RKO (cell line): ENCODE measurements around the gene AP1G2.
"Not testable (repeated sequence)": the region's sequence is repeated elsewhere in the genome, so short reads cannot be mapped to it uniquely, and the experiment has no call there.

ENCODE experiments used
- DNase-seq: peaks from one replicate; pipeline ENCODE4 v3.0.0-alpha.2; 2016; ENCODE audit warnings: low spot score

AP1G2 gene

DNA sequence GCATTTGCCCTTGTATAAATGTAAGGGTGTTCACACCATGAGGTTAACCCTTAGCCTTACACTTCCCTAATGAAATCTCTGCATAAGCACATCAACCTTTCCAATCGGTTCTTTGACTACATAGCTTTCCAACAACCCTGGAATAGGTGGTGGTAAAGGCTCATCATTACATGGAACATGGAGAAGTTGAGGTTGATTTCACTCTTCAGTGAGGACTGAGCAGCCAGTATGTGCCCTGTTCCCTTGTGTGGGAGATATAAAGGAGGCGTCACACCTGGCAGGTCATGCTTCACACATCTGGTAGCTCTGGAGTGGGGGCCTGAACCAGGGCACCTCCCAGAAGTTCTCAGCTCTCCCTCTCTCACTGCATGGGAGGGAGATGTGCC is 32.7 kb upstream of the AP1G2 start:
- no peak for DNase-seq

DNA sequence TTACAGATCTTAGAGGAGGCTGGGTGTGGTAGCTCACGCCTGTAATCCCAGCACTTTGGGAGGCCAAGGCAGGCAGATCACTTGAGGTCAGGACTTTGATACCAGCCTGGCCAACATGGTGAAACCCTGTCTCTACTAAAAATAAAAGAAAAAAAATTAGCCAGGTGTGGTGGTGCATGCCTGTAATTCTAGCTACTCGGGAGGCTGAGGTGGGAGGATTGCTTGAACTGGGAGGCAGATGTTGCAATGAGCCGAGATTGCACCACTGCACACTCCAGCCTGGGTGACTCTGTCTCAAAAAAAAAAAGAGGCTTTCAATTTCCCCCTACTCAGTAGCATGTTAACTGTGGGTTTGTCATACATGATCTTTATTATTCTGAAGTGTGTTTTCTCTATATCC is 26.6 kb upstream of the AP1G2 start:
- not testable (repeated sequence) for DNase-seq

- no peak for DNase-seq
Observed at GRCh38 chr14:23590198-23590597, 22.6 kb upstream of the AP1G2 start.

- DNase-seq = no peak
Observed at GRCh38 chr14:23589606-23590005, 22.0 kb upstream of the AP1G2 start.

DNA sequence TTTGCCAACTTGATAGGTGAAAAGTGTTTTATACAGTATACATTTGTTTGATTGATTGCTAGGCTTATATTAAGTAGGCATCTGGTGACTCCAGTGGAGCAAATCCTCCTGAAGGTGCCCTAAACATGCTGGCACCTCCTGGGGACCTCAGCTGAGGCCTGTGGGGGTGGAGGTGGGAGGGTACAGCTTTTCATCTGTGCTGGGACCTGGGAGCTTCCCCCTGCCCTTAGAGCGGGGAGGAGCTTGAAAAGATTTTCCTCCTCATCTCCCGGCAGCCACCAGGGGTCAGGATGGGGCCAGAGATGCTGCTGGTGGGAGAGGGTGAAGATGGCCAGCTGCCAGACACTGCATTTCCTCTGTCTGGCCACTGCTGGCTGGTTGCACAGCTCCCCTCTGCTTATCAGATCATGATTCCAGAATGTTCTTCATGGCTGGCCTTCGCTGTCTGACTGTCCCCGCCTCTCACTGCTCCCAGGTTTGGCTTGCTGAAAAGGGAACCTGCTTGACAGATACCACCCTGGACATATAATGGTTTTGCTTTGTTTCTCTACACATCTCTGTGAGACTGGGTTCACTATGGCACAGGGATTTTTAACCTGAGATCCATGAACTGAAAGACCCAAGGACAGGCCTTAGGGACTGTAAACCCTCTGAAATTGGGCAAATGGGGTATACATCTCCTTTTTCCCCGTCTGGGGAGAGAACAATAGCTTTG is 21.4 kb upstream of the AP1G2 start:
- DNase-seq = peak; percentile 89

DNA sequence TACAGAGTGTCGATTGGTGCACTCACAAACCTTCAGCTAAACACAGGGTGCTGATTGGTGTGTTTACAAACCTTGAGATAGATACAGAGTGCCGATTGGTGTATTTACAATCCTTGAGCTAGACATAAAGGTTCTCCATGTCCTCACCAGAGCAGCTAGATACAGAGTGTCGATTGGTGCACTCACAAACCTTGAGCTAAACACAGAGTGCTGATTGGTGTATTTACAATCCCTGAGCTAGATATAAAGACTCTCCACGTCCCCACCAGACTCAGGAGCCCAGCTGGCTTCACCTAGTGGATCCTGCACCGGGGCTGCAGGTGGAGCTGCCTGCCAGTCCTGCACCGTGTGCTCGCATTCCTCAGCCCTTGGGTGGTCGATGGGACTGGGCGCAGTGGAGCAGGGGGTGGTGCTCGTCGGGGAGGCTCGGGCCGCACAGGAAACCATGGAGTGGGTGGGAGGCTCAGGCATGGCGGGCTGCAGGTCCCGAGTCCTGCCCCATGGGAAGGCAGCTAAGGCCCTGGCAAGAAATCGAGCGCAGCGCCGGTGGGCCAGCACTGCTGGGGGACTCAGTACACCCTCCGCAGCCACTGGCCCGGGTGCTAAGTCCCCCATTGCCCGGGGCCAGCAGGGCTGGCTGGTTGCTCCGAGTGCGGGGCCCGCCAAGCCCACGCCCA is 17.1 kb upstream of the AP1G2 start:
- DNase-seq = not testable (repeated sequence)

DNA sequence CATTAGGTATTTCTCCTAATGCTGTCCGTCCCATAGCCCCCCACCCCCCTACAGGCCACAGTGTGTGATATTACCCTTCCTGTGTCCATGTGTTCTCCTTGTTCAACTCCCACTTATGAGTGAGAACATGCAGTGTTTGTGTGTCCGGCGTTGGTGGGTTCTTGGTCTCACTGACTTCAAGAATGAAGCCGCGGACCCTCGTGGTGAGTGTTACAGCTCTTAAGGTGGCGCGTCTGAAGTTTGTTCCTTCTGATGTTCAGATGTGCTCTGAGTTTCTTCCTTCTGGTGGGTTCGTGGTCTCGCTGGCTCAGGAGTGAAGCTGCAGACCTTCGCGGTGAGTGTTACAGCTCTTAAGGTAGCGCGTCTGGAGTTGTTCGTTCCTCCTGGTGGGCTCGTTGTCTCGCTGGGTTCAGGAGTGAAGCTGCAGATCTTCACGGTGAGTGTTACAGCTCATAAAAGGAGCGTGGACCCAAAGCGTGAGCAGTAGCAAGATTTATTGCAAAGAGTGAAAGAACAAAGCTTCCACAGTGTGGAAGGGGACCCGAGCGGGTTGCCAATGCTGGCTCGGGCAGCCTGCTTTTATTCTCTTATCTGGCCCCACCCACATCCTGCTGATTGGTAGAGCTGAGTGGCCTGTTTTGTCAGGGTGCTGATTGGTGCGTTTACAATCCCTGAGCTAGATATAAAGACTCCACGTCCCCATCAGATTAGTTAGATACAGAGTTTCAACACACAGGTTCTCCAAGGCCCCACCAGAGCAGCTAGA is 16.4 kb upstream of the AP1G2 start:
- not testable (repeated sequence) for DNase-seq

DNA sequence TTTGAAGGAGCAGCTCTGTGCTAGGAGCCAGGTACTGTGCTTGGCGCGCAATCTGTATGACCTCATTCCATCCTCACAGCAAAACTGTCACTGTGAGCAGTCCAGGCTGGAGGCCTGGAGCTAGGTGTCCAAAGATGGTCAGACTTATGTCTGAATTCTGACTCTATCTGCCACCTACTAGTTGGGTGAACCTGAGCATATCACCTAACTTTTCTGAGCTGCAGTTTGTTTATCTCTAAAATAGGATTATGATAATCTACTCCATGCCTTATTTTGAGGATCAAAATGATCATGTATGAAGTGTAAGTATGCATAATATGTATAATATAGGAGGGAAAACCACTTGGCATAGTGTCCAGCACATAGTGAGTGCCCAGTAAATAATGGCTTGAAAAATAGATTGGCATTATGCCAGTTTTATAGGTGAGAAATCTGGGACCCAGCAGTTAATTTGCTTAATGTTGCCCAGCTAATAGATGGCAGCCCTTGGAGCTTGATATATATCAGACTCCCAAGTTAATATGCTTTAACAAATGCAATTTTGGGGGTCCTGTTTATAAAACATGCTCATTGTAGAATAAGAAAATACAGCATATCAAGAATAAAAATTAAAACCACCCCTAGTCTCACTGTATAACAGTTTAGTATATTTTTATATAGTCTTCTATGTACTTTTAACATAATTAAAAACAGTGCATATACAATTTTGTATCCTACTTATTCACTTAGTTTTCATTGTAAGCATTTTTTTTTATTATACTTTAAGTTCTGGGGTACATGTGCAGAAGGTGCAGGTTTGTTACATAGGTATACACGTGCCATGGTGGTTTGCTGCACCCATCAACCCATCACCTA is 15.5 kb upstream of the AP1G2 start:
- no peak for DNase-seq

DNA sequence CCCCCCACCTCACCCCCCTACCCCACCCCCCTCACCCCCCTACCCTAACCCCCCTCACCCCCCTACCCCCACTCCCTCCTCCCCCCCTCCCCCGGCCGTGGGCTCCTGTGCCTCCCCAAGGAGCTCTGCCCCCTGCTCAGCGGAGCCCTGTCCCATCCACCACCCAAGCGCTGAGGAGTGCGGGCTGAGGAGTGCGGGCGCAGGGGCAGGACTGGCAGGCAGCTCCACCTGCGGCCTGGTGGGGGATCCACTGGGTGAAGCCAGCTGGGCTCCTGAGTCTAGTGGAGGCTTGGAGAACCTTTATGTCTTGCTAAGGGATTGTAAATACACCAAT is 13.3 kb upstream of the AP1G2 start:
- DNase-seq = no peak

GRCh38 chr14:23580152-23580926 is 12.7 kb upstream of the AP1G2 start:
- no peak for DNase-seq

GRCh38 chr14:23579739-23580138 is 12.1 kb upstream of the AP1G2 start:
- DNase-seq = no peak

DNA sequence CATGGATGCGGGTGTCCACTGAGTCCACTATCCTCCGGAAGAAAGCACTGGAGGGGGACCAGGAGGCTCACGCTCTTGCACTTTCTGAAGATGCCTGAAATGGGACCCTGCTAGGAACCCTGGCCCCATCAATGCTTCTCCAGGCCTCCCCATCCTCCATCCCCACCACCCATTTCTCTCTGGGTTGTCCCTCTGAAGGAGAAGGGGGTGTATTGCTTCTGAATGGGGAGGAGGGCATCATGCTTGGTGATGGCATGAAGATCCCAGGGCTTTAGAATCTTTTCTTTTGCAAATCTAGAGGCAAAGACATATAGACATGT is 11.7 kb upstream of the AP1G2 start:
- no peak for DNase-seq

- no peak for DNase-seq
Observed at GRCh38 chr14:23578560-23579310, 11.1 kb upstream of the AP1G2 start, which contains the start of gene JPH4. Gene JPH4 (minus strand): TSS chr14:23578790. CDS start chr14:23577453, 1,337 bp downstream.

DNA sequence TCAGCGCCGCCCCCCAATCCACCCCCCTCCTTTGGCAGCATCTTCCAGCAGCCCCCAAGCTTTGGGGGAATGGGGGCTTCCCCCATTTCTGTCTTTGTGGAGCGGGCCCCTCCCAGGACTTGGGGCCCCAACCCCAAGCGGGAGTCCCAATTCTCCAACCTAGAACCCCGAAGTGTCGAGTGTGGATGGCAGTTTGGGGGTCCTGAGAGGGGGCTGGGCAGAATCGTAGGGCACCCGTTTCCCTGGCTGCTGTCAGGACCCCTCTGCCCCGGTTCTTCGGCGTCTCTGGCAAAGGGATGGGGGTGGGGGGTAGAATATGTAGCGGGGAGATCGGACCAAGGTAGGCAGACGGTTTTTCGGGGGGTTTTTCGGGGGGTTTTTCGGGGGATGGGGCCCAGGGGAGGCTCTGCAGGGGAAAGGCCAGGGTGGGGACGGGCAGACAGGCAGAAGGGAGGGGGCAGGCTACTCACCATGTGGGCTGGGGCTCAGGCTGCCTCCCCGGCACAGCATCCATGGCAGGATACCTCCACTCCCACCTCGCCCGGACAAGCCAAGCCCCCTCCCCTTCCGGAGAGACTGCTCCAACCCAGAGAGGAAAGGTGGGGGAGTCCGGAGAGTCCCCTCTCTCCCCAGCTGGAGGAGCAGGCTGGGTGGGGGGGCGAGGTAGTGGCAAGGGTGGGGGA is 10.3 kb upstream of the AP1G2 start:
- no peak for DNase-seq

GRCh38 chr14:23577004-23577681 is 9.6 kb upstream of the AP1G2 start:
- DNase-seq = no peak

GRCh38 chr14:23573384-23574015 is 5.9 kb upstream of the AP1G2 start:
- no peak for DNase-seq

DNA sequence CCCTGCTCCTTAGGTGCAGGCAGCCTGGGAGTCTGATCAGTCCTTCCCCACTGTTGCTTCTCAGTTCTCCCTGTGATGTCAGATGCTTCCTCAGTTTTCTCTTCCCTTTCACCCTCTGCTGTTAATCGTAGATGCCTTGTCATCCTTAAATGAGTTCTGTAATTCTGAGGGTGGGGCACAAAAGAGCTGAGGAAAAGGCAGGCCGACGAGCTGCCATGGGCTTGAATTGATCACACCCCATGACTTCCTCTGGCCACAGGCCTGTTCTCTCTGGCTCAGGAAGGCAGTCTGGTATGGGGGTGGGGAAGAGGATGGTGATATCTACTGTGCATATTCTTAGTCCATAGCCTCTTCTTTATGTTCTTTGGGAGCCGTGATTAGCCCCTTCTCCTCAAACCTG is 5.2 kb upstream of the AP1G2 start:
- DNase-seq = no peak

DNA sequence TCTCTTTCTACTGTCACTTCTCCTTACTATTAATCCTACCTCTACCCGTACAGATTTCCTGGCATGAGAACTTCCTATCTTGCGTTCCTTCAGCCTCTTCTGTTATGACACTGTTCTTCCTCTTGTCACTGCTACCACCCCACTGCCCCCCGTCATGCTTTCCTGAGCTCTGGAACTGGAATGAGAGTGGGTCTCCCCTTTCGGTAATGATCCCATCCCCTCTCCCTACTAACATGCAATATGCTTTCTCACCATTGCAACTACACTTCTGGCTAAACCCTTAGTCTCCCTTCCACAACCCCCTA is 4.9 kb upstream of the AP1G2 start:
- no peak for DNase-seq
